SIG-M5 (cell line): ENCODE results near the gene TAPT1.
"Not testable (repeated sequence)": the region's sequence is repeated elsewhere in the genome, so short reads cannot be mapped to it uniquely, and the experiment has no call there.

Source experiments
- DNase-seq: peaks from one replicate; lab custom pipeline; 2025; lab: John Stamatoyannopoulos, UW

TAPT1 gene

DNA sequence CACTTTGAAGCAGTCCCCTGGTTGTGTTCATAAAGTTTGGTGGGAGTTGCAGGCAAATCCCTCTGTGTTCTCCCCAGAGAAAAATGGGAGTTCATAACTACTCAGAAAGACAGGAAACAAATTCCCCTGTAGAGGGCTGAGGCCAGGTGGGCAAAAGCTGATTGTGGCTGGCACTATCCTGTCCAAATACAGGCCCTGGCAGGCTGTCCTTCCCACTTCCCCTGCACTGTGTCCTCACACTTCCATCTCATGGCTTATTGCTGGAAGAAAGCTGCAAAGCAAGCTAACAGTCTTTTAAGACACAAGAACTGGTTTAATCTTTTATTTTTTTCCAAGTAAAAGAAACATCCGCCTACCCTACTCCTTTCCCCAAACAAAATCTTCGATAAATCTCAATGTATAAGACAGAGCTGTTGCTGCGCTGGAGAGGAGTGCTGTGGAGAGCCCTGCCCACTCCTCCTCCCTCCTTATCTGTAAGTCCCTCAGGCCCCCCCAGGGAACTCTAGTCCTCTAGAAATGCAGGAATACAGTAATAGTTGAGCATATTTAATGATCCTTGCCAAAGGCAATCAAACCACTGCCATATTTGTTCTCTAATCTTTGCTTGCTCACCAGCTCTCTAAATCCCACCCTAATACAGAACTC is 14.0 kb downstream of the TAPT1 start:
- no peak for DNase-seq

DNA sequence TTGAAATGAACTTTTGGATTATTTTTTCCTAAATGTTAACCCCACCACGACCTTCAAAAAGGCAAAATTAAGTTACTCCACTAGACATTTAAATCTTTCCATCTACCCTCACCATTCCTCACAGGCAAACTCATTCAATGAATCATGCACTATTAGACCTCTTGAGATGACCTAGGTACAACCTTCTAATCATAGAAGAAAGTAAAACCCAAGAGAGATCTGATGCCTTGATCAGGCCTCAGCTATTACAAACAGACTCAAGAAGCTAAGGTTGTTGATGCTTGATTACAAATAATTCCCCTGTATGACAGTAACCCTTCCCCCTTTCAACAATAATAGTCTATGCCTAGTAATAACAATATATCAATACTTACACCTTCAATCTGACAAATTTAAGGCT is 18.9 kb downstream of the TAPT1 start:
- DNase-seq, result no peak

DNA sequence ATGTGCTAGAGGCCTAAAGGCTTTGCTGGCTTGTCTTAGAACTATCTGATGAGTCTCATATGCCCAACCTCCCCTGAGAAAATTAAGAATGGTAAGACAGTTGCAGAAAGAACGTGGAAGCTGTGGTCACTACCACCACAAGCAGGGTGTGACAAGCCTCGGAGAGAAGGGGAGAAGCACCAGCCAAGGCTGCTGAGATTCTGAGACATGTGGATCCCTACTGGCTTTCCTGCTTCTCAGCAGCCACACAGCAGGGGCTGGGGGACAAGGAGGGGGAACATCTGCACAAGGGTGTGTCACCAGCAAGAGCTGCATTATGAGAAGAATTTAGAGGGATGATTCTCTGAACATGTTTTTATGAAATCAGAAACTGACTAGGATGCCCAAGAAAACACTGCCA is 19.4 kb downstream of the TAPT1 start:
- no peak for DNase-seq

DNA sequence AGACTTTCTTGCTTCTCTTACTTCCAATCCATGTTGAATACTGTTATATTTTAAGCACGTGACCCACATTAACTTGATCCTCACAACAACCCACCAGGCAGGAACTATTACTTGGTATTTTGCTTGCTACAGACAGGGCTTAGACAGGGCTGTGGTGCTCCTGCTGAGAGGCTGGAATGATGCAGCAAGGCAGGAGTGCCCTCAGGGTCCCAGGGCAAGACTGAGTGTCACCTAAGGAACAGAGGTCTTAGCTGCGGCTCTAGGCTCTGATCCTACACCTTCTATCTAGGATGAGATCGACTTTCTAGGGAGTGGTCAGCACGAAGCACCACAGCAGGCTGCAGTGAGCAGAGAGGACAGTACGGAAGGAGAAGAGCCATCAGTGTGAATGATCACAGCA is 20.0 kb downstream of the TAPT1 start:
- DNase-seq, result no peak

- no peak for DNase-seq
Measured at GRCh38 chr4:16205298-16206164, 20.7 kb downstream of the TAPT1 start.

DNA sequence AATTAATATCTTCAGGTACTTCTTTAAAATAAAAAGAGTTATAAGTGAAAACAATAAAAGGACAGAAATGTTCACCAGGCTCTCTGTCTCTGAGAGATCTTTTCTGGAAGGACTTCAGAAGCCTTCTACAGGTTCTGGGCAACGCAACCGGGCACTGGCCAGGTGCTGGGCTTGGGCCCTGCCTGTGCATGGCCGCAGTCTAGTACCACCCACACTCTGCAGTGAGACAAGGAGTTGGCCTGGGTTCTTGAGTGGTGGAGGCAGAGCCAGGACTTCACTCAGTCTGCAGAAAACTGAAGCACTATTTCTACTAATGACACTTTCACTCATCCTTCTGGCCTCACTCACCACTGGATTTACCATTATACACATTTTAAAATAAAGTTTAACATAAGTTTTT is 21.8 kb downstream of the TAPT1 start:
- DNase-seq, result no peak

DNA sequence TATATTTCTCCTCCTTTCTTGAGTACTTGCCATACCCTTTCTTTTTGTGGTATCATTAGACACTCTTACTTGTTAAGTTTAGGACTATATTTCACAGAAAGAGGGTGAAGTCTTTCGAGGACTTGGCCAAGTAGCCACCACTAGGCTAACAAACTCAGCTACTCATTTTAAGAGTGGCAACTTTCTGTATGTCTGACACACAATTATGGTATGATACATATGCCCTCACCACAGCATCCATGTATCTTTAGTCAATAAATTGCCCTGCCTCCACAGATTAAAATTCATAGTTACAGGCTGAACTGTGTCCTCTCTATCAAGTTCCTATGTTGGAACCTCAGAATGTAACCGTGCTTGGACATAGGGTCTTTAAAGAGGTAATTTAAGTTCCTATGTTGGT is 23.2 kb downstream of the TAPT1 start:
- no peak for DNase-seq

DNA sequence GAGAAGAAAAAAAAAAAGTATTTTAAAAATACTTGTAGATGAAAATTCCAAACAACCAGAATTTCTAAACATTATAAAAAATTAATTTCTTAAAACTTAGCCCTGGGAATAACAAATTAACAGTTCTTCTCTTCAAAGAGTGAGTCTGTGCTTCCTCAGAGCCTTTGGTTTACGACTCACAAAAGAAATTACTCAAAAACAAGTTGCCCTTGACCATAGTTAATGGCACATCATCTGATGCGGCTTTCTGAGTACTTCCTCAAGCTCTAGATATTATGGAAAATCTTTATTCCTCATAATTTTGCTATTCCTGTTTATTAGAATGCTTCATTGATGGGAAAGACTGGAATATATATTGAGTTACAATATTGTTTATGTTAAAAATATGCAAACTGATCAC is 23.7 kb downstream of the TAPT1 start:
- no peak for DNase-seq

GRCh38 chr4:16199093-16199492 is 27.2 kb downstream of the TAPT1 start:
- no peak for DNase-seq

DNA sequence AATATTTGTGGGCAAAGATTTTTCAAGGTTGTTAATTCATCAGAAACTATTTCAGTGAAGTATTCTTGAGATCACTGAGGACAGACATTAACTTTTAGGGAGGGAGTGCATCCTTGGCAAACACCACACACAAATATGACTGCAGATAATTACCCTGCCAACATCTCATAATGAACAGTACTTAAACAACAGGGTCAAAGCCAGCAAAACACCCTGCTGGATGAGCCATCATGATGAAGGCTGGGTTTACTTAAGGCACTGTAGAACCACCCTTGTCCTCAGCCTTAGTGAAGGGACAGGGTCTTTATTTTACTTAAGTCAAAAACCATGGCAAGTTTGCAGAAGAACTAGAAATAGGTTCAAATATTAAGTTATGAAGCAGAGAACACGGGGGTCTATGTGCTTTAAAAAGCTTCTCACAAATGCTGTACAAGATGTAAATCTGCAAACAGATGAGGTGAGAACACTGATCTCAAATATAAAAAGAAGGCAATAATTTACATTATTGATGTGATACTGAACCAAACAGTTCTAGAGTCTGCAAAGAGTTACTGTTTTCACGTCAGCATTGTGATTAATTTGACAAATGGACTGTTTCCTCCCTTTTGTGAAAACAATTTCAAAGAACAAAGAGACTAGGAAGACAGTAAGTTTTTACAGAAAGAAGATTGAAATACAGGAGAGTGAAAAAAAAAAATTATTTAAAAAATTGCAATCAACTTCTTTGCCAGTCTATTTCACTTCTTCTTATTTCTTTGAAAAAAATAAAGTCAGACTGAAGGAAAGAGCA is 28.2 kb downstream of the TAPT1 start:
- no peak for DNase-seq

DNA sequence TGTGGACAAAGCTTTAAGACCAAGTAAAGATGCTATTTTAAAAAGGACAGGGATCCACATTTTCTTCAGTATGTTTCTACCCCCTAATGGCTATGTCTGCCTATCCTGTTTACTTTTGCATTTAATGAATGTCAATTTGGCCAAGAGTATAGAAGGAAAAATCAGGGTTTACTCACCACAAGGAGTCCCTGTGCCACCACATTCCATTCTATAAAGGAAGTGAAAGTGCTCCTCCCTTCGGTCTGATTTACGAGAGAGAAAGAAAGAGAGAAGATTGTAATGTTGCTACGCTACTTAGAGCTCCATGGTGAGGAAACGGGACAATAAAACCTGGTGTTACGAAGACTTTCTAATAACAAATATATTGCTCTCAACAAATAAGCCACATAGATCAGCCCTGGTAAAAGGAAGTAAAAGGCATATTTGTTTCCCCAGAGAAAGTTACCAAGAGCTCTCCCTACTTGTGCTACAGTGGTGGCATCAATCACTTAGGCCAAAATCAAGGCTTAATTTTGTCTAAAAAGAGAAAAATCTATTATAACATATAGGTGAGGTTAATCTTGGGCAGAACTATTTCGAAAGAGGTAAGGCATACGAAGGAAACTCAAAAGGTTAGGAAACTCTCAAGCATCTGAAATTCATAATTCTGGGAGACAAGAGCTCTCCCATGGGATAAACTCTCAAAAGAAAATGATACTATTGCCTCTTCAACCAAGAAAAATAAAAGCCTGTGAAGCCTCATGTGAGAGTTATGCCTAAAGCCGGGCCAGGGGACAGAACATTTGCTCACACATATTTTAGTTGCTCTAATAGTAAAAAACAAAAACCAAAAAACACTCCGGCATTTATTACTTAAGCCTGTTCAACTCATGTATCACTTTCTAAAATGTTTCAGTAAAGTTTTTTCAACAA is 29.5 kb downstream of the TAPT1 start:
- DNase-seq, result no peak

DNA sequence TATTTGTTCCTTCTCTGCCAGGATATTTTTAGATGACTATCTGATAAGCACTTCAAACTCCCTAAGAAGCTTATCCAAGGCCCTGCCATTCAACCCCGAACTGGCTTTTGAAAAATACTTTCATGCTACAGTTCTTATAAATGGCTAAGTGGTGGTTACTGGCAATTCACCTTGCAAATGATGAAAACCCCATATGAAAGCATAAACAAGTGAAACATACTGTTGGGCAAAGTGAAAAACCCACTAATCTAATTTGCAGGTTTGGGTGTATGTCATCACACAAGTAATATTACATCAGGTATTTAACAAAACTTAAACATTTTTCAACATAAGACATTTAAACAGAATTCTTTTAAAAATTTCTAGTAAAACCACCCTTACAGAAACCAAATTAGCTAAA is 31.1 kb downstream of the TAPT1 start:
- no peak for DNase-seq

DNA sequence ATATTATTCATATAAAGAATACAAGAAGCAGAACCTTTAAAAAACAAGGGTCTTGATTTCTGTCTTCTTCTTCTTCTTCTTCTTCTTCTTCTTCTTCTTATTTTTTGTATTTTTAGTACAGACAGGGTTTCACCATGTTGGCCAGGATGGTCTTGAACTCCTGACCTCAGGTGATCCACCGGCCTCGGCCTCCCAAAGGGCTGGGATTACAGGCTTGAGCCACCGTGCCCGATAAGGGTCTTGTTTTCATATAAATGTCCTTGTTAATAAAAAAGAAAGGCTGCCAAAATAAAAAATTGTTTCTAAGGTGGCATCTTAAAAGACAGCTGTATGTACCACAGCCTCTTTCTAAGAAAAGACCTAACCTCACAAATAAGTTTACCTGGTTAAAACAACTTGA is 31.5 kb downstream of the TAPT1 start:
- not testable (repeated sequence) for DNase-seq

DNA sequence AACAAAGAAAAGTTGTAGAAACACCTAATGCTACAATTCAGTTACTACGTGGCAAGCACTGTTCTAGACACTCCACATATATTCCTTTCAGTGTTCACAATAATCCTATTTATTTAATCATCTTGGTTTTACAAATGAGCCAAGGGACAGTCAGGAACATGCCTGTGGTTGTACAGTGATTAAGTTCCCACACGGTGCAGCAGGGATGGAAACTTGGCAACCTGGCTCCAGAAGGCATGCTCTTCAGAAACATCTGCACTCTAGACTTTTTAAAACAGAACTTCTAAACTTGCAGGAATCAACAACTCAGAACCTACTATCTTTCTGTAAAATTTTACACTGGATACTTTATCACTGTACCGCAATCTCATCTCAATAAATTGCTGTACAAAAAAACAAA is 32.1 kb downstream of the TAPT1 start:
- no peak for DNase-seq

DNA sequence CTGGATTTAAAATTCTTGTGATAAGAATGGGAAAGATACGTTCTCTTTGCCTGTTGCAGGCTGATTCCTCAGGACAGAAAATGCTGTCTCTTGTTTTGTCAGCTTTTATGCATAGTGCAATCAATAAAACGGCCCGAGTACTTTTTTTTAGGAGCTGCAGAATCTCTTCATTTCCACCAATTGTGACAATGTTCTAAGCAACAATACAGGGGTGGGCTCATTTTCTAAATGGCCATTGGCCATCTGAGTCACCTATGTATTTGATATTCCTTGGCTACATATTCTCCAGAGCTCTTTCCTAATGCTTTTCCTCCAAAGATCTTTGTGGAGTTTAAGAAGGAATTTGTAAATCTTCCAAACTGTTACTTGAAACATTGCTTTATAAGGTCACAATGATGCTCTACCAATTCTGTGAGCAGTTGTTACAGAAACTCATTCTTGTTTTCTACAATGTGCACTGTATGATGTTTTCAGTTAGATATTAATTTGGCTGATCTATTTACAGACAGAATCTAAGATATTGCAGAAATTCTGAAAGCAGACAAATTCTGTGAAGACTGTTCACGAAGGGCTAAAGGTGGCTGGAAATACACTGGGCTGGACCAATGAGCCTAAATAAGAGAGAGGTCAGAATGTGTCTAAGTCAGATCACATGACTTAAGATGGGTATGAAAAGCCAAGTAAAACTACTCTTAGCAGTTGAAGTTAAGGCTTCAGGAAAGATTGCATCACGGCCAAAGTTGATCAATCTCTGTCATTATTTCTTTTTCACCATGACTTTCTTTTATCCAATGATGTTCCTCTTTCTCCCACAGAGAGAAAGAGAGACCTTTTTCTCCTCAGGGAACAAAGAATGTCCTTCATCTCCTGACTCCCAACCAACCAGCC is 33.4 kb downstream of the TAPT1 start:
- no peak for DNase-seq

DNA sequence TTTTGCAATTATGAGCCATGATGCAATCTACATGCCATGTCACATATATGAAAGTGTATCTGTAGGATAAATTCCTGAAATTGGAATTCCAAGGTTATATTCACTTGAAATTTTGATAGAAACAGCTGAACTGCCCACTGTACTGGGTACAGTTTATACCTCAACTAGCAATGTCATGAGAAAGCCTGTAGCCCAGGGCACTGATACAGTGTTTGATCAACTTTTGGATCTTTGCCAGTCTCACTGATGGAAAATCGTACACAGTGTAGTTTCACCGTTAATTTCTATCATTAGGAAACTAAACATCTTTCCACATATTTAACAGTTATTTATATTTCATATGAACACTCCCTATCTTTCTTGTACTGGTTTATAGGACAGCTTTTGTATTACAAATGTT is 34.2 kb downstream of the TAPT1 start:
- DNase-seq, result no peak

GRCh38 chr4:16187455-16187854 is 38.8 kb downstream of the TAPT1 start:
- DNase-seq, result no peak

DNA sequence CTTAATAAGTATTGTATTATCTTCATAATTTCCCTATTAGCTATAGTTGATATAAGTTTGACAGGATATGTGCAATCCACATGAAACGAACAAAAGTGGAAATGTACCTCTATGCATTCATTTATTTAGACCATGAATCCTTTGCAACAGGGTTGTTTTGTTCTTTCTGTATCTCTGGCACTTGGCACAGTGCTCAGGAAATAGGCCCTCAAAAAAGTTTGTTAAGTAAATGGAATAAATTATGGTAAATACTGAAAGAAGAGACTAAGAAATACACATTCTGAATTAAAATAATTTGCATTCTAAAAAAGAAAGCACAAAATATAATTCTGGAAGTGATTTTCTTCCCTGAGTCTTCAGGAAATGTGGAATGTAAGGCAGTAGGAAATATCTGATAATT is 39.3 kb downstream of the TAPT1 start:
- no peak for DNase-seq

DNA sequence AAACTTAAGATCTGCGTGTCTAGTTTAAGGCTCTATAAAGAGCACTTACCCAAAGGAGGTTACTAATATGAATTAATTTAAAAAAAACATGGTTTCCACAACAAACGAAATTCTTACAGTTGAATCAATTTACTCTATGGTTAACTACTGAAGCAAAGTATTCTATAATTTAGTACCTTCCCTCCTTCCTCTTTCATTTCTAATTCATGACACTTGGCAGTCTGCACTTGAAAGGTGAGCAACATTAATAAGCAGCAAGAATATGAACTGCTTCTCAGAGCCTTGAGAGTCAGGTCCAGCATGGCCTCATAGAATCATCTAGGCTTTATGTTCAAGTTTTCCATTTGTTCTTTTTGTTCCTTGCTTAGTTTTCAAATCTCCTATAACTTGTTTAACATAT is 42.7 kb downstream of the TAPT1 start:
- DNase-seq, result no peak

DNA sequence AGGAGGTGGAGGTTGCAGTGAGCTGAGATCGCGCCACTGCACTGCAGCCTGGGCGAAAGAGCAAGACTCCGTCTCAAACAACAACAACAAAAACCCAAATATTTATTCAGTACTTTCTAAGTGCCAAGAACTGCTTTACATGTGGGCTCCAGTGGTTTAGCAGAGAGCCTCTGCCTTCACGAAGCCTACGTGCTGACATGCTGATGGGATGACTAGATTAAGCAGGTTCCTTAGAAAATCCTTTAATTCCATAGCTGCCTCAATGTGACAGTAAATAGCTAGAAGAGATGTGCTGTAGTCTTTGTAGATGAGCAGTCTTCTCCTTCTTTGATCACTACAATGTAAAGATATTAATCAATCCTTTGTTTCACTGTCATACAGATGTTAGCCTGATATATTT is 49.6 kb downstream of the TAPT1 start:
- DNase-seq, result no peak

DNA sequence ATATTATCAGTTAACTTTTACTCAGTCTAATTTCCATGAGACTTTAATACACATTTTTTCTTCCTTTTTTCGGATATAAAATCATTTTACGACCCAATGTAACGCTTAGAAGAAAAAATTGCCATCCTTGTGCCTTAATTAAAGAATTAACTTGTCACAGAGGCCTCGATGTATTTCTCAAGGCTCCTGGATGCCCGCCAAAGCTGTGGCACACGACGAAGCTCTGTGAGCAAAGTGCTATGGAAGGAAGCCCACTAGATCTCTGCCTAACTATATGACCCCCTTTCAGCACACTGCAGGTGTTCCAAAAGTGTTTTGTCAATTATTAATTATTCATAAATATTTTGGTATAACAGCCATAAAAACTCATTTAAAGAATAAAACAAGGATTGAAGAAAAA is 54.4 kb downstream of the TAPT1 start:
- no peak for DNase-seq
